HepG2 (cell line): ENCODE data around the gene KIF2C. TPM values are rescaled to one million over a fixed set of nuclear protein-coding genes. Genes with fewer than 3 reads are reported as not detected.

Experiments
- AFF4 ChIP-seq: sonication (generic); formaldehyde crosslinking; IDR thresholded peaks from 2 replicates; pipeline ENCODE4 v1.4.0; 2020; ENCODE audit warnings: missing genetic modification reagents
- DNMT1 ChIP-seq: sonication (generic); formaldehyde crosslinking; IDR thresholded peaks from 2 replicates; pipeline ENCODE4 v1.5.1; 2020; ENCODE audit warnings: mild to moderate bottlenecking, missing genetic modification reagents
- HIC2 ChIP-seq: sonication (generic); formaldehyde crosslinking; IDR thresholded peaks from 2 replicates; pipeline ENCODE4 v1.9.0; 2022; ENCODE audit warnings: low read depth, missing genetic modification reagents
- KDM4B ChIP-seq: sonication (generic); formaldehyde crosslinking; IDR thresholded peaks from 2 replicates; pipeline ENCODE4 v1.4.0; 2020; ENCODE audit warnings: missing genetic modification reagents
- KLF16 ChIP-seq, 2 experiments: sonication (generic) in 1 of 2; formaldehyde crosslinking in 1 of 2; IDR thresholded peaks; 2 replicates each; pipeline versions ENCODE4 v1.6.1 to v1.8.0; 2016 to 2023; ENCODE audit warnings: missing genetic modification reagents in 2 of 2, missing compliant biosample characterization in 1 of 2
- MXD4 ChIP-seq: IDR thresholded peaks from 2 replicates; pipeline ENCODE4 v1.6.1; 2016; ENCODE audit warnings: mild to moderate bottlenecking, missing biosample characterization, missing genetic modification reagents
- ZNF275 ChIP-seq: sonication (generic); formaldehyde crosslinking; IDR thresholded peaks from 2 replicates; pipeline ENCODE4 v1.8.0; 2022; ENCODE audit warnings: missing genetic modification reagents, mild to moderate bottlenecking, inconsistent platforms, borderline replicate concordance
- ZNF318 ChIP-seq: sonication (generic); formaldehyde crosslinking; IDR thresholded peaks from 2 replicates; pipeline ENCODE4 v1.4.0; 2020; ENCODE audit warnings: mild to moderate bottlenecking, missing genetic modification reagents
- ZNF574 ChIP-seq: sonication (generic); formaldehyde crosslinking; IDR thresholded peaks from 2 replicates; pipeline ENCODE4 v1.4.0; 2020; ENCODE audit warnings: missing genetic modification reagents
- polyA plus RNA-seq, 8 experiments: library from polyadenylated mRNA; depleted of rRNA in 3 of 8; stranded (reverse) in 7 of 8; unstranded in 1 of 8; fragments of >200 nt; fragmentation: Illumina TruSeq in 4 of 8; extraction: Trizol in 4 of 8; gene quantifications; 2 replicates each; pipeline versions ENCODE4 v1.2.1 to v1.2.3, GENCODE V29; 2011 to 2016; ENCODE audit warnings: low read depth in 4 of 8, missing spikeins in 1 of 8, mixed read lengths in 1 of 8; ENCODE audit not compliant: insufficient read depth in 1 of 8
- total RNA-seq, 5 experiments: library from RNA; depleted of rRNA; stranded (reverse); fragments of >200 nt; fragmentation: Illumina TruSeq; extraction: Trizol; gene quantifications; 2 replicates each; pipeline ENCODE4 v1.2.3, GENCODE V29; 2016; ENCODE audit warnings: low read depth in 1 of 5

KIF2C gene
- total and polyA plus RNA-seq, 2 of the 13 experiments (the other 11 are each of a cell fraction or from before 2014, with no cell fraction given): 29.7 to 53.7 TPM

- TF ChIP-seq ZNF318 (CRISPR knock-in tag): no peak
- no peak for TF ChIP-seq KDM4B (CRISPR knock-in tag)
- peak in 1 of 2 experiments; percentile 82; a peak in 2 of 4 replicates for TF ChIP-seq KLF16 (CRISPR knock-in tag; IDR thresholded peaks at IDR 0.05)
- TF ChIP-seq HIC2: no peak
- TF ChIP-seq DNMT1 (CRISPR knock-in tag): no peak
- no peak for TF ChIP-seq ZNF574 (CRISPR knock-in tag)
- TF ChIP-seq ZNF275 (CRISPR knock-in tag): peak; percentile 38; the same call in 1 of the 2 replicates
- peak; percentile 77; the same call in 1 of the 2 replicates for TF ChIP-seq MXD4 (CRISPR knock-in tag)
- no peak for TF ChIP-seq AFF4
These were observed 8.7 kb upstream of the KIF2C start, which contains the start of gene RNU5D-1 (continued) for GRCh38 chr1:44730741-44731512.
